H9 (cell line): ENCODE data around the gene AANAT. TPM values are rescaled to one million over a fixed set of nuclear protein-coding genes. Genes with fewer than 3 reads are reported as not detected.

ENCODE experiments used
- DNase-seq: peaks from one replicate; pipeline ENCODE4 v3.0.0-alpha.2; 2017
- H2AFZ ChIP-seq: one replicate; pipeline ENCODE4 v1.6.1; 2013; ENCODE audit warnings: mild to moderate bottlenecking, low read length, control low read depth, moderate library complexity
- H2AK5ac ChIP-seq: 2 replicates; pipeline ENCODE4 v1.6.1; 2013; ENCODE audit warnings: low read length, control low read depth, mixed read lengths; ENCODE audit not compliant: insufficient read length
- H2BK120ac ChIP-seq: one replicate; pipeline ENCODE4 v1.6.1; 2013; ENCODE audit warnings: low read depth, mild to moderate bottlenecking, low read length, control low read depth, inconsistent platforms; ENCODE audit not compliant: poor library complexity, severe bottlenecking
- H2BK12ac ChIP-seq: 2 replicates; pipeline ENCODE4 v1.6.1; 2013; ENCODE audit warnings: low read length, control low read depth, mixed read lengths, low read depth; ENCODE audit not compliant: insufficient read length
- H2BK15ac ChIP-seq: 2 replicates; pipeline ENCODE4 v1.6.1; 2013; ENCODE audit warnings: low read depth, low read length, control low read depth
- H2BK20ac ChIP-seq: one replicate; pipeline ENCODE4 v1.6.1; 2013; ENCODE audit warnings: low read depth, mild to moderate bottlenecking, low read length, control low read depth, inconsistent platforms; ENCODE audit not compliant: poor library complexity, severe bottlenecking
- H2BK5ac ChIP-seq: 2 replicates; pipeline ENCODE4 v1.6.1; 2013; ENCODE audit warnings: low read length, control low read depth, mixed read lengths; ENCODE audit not compliant: insufficient read length
- H3K14ac ChIP-seq: 2 replicates; pipeline ENCODE4 v1.6.1; 2013; ENCODE audit warnings: low read length, control low read depth; ENCODE audit not compliant: insufficient read depth
- H3K18ac ChIP-seq: 2 replicates; pipeline ENCODE4 v1.6.1; 2013; ENCODE audit warnings: low read depth, mild to moderate bottlenecking, mixed read lengths, low read length, control low read depth; ENCODE audit not compliant: insufficient read length
- H3K23ac ChIP-seq: 2 replicates; pipeline ENCODE4 v1.6.1; 2013; ENCODE audit warnings: low read length, control low read depth, mixed read lengths, low read depth; ENCODE audit not compliant: insufficient read length
- H3K23me2 ChIP-seq: 2 replicates; pipeline ENCODE4 v1.6.1; 2013; ENCODE audit warnings: low read depth, mild to moderate bottlenecking, mixed read lengths, low read length, control low read depth; ENCODE audit not compliant: insufficient read length, poor library complexity, severe bottlenecking
- H3K27ac ChIP-seq: 2 replicates; pipeline ENCODE4 v1.5.1; 2013; ENCODE audit warnings: low read length, control low read depth, mixed read lengths, low read depth; ENCODE audit not compliant: insufficient read length
- H3K27me3 ChIP-seq: 2 replicates; pipeline ENCODE4 v1.6.1; 2013; ENCODE audit warnings: low read length, control low read depth, inconsistent platforms; ENCODE audit not compliant: insufficient read depth
- H3K4ac ChIP-seq: 2 replicates; pipeline ENCODE4 v1.6.1; 2013; ENCODE audit warnings: low read depth, mild to moderate bottlenecking, control low read depth, inconsistent platforms, low read length, moderate library complexity
- H3K4me1 ChIP-seq: 2 replicates; pipeline ENCODE4 v1.6.1; 2013; ENCODE audit warnings: low read length, control low read depth, inconsistent platforms; ENCODE audit not compliant: insufficient read depth
- H3K4me2 ChIP-seq: 2 replicates; pipeline ENCODE4 v1.6.1; 2013; ENCODE audit warnings: low read length, control low read depth, mixed read lengths; ENCODE audit not compliant: insufficient read length, insufficient read depth
- H3K56ac ChIP-seq: 2 replicates; pipeline ENCODE4 v1.6.1; 2013; ENCODE audit warnings: low read depth, mild to moderate bottlenecking, mixed read lengths, low read length, control low read depth; ENCODE audit not compliant: insufficient read length
- H3K79me1 ChIP-seq: 2 replicates; pipeline ENCODE4 v1.6.1; 2013; ENCODE audit warnings: low read depth, mild to moderate bottlenecking, moderate library complexity, low read length, control low read depth, inconsistent platforms; ENCODE audit not compliant: insufficient read depth, poor library complexity, severe bottlenecking
- H3K79me2 ChIP-seq: 2 replicates; pipeline ENCODE4 v1.6.1; 2013; ENCODE audit warnings: low read length, control low read depth, inconsistent platforms; ENCODE audit not compliant: insufficient read depth
- H3K9ac ChIP-seq: 2 replicates; pipeline ENCODE4 v1.6.1; 2013; ENCODE audit warnings: low read length, control low read depth, mixed read lengths; ENCODE audit not compliant: insufficient read length; ENCODE audit errors: extremely low read depth
- H3K9me3 ChIP-seq: one replicate; pipeline ENCODE4 v1.6.1; 2013; ENCODE audit warnings: low read depth, low read length, inconsistent platforms; ENCODE audit not compliant: control insufficient read depth
- H3T11ph ChIP-seq: one replicate; pipeline ENCODE4 v1.6.1; 2013; ENCODE audit warnings: mild to moderate bottlenecking, low read length, control low read depth, inconsistent platforms
- H4K20me1 ChIP-seq: one replicate; pipeline ENCODE4 v1.6.1; 2013; ENCODE audit not compliant: control insufficient read depth, insufficient read length, insufficient read depth
- H4K5ac ChIP-seq: 2 replicates; pipeline ENCODE4 v1.6.1; 2013; ENCODE audit warnings: low read depth, mild to moderate bottlenecking, mixed read lengths, low read length, control low read depth; ENCODE audit not compliant: insufficient read length
- H4K8ac ChIP-seq: replicated peaks from 2 replicates; pipeline ENCODE4 v1.6.1; 2013; ENCODE audit warnings: low read length, control low read depth, mixed read lengths, low read depth; ENCODE audit not compliant: insufficient read length
- H4K91ac ChIP-seq: 2 replicates; pipeline ENCODE4 v1.6.1; 2013; ENCODE audit warnings: low read depth, mild to moderate bottlenecking, moderate library complexity, mixed read lengths, low read length, control low read depth; ENCODE audit not compliant: insufficient read length
- H3K27ac Mint-ChIP-seq, 3 experiments: 2 replicates in 2 of 3; 3 replicates in 1 of 3; pipeline ENCODE4 v1.8.0; 2020 to 2021; ENCODE audit warnings: mixed read lengths in 3 of 3, mild to moderate bottlenecking in 1 of 3, moderate library complexity in 1 of 3
- H3K27me3 Mint-ChIP-seq: 2 replicates; pipeline ENCODE4 v1.8.0; 2021; ENCODE audit warnings: low read depth, mild to moderate bottlenecking, moderate library complexity, mixed read lengths
- H3K36me3 Mint-ChIP-seq, 3 experiments: 2 replicates in 2 of 3; 3 replicates in 1 of 3; pipeline ENCODE4 v1.8.0; 2020 to 2021; ENCODE audit warnings: low read depth in 3 of 3, mixed read lengths in 3 of 3; ENCODE audit not compliant: insufficient read depth in 1 of 3
- H3K4me1 Mint-ChIP-seq, 2 experiments: 2 replicates each; pipeline ENCODE4 v1.8.0; 2020; ENCODE audit warnings: mixed read lengths in 2 of 2
- H3K4me3 Mint-ChIP-seq, 2 experiments: 2 replicates in 1 of 2; 3 replicates in 1 of 2; pipeline ENCODE4 v1.8.0; 2020 to 2021; ENCODE audit warnings: mild to moderate bottlenecking in 2 of 2, mixed read lengths in 2 of 2, moderate library complexity in 1 of 2
- H3K9me3 Mint-ChIP-seq, 2 experiments: 2 replicates in 1 of 2; 3 replicates in 1 of 2; pipeline ENCODE4 v1.8.0; 2020; ENCODE audit warnings: mild to moderate bottlenecking in 2 of 2, mixed read lengths in 2 of 2, moderate library complexity in 1 of 2
- WGBS: extraction: QIAGEN DNeasy Blood & Tissue Kit; methylation state at CpG from one replicate; pipeline ENCODE4 v1.1.7; 2013; ENCODE audit warnings: missing lambda C conversion rate, low lambda C conversion rate, mixed read lengths; ENCODE audit not compliant: insufficient read length; ENCODE audit errors: extremely low coverage; 5-methylcytosine and 5-hydroxymethylcytosine counted together
- total RNA-seq: library from RNA; stranded (reverse); gene quantifications from 2 replicates; pipeline ENCODE4 v1.2.1, GENCODE V29; 2021
- TF ChIP-seq, protein P1 (sequence below): fragments of 200-600 bp; sonication (generic); conservative IDR thresholded peaks from 3 replicates; pipeline ENCODE4 v1.8.0; 2021; ENCODE audit warnings: antibody characterized with exemption, mild to moderate bottlenecking

AANAT gene
- total RNA-seq, 1 experiment from 2014 or later: 0.55 TPM

GRCh38 chr17:76478097-76478496 is 10.7 kb downstream of the AANAT start:
- H2BK15ac ChIP-seq: no peak overlapping the region
- no peak overlapping the region for H2BK20ac ChIP-seq
- no peak for DNase-seq
- no peak overlapping the region for H3T11ph ChIP-seq
- no peak overlapping the region for H3K18ac ChIP-seq
- H3K27me3 ChIP-seq: no peaks in the 10 kb centered on the region
- H3K9me3 ChIP-seq: no peaks in the 10 kb centered on the region
- no peak overlapping the region for H4K5ac ChIP-seq
- H4K20me1 ChIP-seq: no peaks in the 10 kb centered on the region
- Mint-ChIP-seq H3K36me3 (peaks cover 1 to 12% (median 3%) of the 10 kb centered on the region in 3 experiments; a peak in 5 of 7 replicates), H3K4me3 (no peak overlapping the region), H3K4me1 (no peaks in the 10 kb centered on the region), H3K27me3 (no peaks in the 10 kb centered on the region), H3K27ac (no peak overlapping the region), H3K9me3 (no peaks in the 10 kb centered on the region; a peak in 1 of 5 replicates)
- H3K4ac ChIP-seq: no peak overlapping the region
- no peaks in the 10 kb centered on the region for H3K23me2 ChIP-seq
- no peak overlapping the region for H3K14ac ChIP-seq
- H3K27ac ChIP-seq: no peak overlapping the region
- H2AFZ ChIP-seq: no peak overlapping the region
- WGBS: no CpG with 5 or more reads among the region's 10 CpGs
- no peak overlapping the region for H4K91ac ChIP-seq
- no peaks in the 10 kb centered on the region for H3K4me1 ChIP-seq
- no peak overlapping the region for H2AK5ac ChIP-seq
- no peak overlapping the region for H3K9ac ChIP-seq
- no peak overlapping the region for H3K4me2 ChIP-seq
- H2BK120ac ChIP-seq: no peak overlapping the region
- H3K56ac ChIP-seq: no peak overlapping the region
- H3K79me1 ChIP-seq: no peaks in the 10 kb centered on the region
- no peak overlapping the region for H2BK5ac ChIP-seq
- H4K8ac ChIP-seq: no peak overlapping the region
- no peak overlapping the region for H3K23ac ChIP-seq
- H3K79me2 ChIP-seq: no peaks in the 10 kb centered on the region
- H2BK12ac ChIP-seq: no peak overlapping the region
- TF ChIP-seq, protein P1, sequence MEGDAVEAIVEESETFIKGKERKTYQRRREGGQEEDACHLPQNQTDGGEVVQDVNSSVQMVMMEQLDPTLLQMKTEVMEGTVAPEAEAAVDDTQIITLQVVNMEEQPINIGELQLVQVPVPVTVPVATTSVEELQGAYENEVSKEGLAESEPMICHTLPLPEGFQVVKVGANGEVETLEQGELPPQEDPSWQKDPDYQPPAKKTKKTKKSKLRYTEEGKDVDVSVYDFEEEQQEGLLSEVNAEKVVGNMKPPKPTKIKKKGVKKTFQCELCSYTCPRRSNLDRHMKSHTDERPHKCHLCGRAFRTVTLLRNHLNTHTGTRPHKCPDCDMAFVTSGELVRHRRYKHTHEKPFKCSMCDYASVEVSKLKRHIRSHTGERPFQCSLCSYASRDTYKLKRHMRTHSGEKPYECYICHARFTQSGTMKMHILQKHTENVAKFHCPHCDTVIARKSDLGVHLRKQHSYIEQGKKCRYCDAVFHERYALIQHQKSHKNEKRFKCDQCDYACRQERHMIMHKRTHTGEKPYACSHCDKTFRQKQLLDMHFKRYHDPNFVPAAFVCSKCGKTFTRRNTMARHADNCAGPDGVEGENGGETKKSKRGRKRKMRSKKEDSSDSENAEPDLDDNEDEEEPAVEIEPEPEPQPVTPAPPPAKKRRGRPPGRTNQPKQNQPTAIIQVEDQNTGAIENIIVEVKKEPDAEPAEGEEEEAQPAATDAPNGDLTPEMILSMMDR: no peak
